Myometrial cell (primary cell): Measurements from ENCODE around the gene ANKRD30A. TPM values are rescaled to one million over a fixed set of nuclear protein-coding genes. Genes with fewer than 3 reads are reported as not detected.

ENCODE experiments used
- total RNA-seq: library from RNA; depleted of rRNA; stranded (reverse); fragments of >200 nt; gene quantifications from 2 replicates; pipeline ENCODE4 v1.2.3, GENCODE V29; 2015

ANKRD30A gene
- total RNA-seq: not detected in 2 replicates

GRCh38 chr10:37125191-37125732, at the start of gene ANKRD30A:
Gene ANKRD30A, plus strand, starts transcription at chr10:37125598. Its CDS starts 190 bp downstream, at chr10:37125788.

